AML-193 (cell line): ENCODE measurements around the gene SPATA21.

Source experiments
- DNase-seq, 2 experiments: peaks; one replicate each; lab custom pipeline; 2025; lab: John Stamatoyannopoulos, UW

SPATA21 gene

DNA sequence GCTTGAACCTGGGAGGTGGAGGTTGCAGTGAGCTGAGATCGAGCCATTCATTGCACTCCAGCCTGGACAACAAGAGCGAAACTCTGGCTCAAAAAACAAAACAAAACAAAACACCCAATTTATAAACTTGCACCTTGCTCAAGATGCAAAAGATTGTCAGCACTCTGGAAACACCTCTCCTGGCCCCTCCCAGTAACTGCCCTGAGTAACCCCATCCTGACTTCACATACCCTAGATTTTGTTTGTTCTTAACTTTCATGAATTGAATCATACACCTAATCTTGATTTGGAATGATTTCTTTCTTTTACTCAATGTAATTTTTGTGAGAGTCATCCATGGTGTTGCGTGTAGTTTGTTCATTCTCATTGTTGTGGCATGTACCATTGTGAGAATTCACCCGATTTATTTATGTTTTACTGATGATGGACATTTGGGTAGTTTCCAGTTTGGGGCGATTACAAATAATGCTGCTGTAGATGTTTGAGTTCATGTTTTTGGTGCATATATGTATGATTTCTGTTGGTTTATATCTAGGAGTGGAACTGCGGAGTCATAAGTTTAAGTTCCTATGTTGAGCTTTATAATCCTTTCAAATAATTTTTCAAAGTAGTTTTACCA, 13.7 kb upstream of the SPATA21 start:
- DNase-seq, result no peak

DNA sequence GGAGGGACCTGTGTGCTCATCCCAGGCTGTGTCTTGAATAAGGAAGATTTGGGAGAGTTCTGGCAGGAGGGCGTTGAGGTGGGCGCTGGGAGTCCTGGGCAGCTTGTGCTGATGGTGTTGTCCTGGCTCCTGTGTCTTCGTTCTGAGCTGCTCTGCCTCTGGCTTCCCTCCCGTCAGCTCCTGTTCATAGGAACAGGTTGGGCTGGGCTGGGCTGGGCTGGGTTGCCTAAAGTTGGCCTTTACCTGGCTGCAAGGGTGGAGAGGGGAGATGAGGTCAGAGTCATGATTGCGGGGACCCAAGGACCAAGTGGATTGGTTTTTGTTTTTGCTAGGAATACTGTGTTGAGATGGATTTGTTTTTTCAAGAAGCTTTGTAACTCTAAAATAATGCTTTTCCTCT, 12.4 kb upstream of the SPATA21 start:
- DNase-seq, result no peak

DNA sequence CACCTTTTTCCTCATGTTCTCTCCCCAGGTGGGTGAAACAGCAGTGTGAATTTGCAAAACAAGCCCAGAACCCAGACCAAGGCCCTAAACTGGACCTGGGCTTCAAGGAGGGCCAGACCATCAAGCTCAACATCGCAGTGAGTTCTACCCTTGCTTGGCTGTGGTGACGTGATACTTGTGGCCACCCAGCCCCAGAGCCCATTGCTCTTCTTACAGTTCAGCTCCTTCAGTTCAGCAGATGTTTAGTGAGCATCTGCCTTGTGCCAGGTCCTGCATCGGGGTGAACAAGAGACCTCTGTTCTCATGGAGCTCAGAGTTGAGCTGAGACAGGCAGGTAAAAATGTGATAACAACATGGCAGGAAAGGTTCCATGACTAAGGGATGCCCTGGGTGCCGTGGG, 11.8 kb upstream of the SPATA21 start:
- DNase-seq, result no peak

DNA sequence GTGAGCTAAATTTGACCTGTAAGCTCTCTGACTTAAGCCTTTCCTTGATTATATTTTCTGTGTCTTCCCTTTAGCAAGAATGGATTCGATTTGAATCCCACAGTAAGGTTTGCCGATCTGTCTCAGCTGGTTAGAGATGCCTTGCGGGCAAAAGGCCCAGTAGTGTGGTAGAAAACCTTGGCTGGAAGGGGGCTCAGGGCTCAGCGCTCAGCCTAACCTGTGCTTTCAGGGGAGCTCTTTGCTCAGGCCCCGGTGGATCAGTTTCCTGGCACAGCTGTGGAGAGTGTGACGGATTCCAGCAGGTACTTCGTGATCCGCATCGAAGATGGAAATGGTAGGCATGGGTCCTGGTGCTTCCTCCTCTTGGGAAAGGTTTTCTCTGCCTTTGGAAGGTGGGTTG, 10.4 kb upstream of the SPATA21 start:
- no peak for DNase-seq

DNA sequence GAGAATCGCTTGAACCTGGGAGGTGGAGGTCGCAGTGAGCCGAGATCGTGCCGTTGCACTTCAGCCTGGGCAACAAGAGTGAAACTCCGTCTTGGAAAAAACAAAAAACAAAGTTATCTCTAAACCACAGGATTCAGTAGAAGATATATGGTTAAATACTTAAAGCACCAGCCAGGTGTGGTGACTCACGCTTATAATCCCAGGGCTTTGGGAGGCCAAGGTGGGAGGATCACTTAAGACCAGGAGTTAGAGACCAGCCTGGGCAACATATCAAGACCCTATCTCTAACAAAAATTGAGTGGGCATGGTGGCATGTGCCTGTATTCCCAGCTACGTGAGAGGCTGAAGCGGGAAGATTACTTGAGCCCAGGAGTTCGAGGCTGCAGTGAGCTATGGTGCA, 8.9 kb upstream of the SPATA21 start:
- no peak for DNase-seq

DNA sequence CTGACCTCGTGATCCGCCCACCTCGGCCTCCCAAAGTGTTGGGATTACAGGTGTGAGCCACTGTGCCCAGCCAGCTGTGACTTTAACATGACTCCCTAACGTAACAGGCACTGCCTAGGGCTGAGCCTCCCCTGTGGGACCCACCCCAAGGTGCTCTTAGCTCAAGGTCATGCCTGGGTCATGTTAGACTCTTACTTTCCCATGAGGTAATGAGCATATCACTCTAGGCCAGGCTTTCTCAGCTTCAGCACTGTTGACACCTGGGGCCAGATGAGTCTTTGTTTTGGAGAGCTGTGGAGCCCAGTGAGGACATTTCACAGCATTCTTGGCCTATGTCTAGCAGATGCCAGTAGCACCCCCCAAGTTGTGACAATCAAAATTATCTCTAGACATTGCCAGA, 7.8 kb upstream of the SPATA21 start:
- DNase-seq, result no peak

DNA sequence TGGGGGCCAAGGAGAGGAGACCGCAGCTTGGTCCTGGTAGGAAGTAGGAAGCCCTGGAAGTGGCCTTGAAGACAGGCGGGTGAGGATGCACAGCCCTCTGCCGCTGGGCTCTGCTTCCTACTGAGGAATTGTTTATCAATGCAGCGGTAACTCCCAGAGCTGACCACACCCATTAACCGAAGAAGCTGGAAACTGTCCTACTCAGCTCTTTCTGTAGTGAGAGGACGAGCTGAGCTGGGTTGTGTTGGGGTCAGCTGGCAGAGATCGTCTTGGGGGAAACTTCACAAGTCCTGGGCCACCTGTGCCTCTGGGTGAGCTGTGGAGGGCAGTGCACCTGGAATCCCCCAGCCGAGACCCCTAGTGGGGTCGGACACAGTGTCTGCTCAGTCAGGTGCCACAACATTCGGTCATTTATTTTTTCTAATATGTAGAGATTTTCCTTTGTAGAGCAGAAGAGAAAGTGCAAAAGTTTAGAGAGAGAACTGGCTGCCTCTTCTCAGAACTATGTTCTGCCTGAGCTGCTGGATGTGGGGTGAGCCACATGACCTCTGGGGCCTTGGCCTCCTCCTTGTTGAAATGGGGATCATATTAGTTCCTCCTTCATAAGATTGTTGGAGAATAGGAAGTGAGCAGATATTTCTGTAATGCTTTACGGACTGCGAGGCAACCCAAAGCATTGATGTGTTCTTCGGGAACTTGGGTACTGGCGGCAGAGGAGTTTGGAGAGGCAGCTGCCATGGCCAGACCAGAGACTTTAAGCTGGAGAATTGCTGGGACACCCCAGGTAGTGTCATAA, 6.9 kb upstream of the SPATA21 start:
- no peak for DNase-seq

DNA sequence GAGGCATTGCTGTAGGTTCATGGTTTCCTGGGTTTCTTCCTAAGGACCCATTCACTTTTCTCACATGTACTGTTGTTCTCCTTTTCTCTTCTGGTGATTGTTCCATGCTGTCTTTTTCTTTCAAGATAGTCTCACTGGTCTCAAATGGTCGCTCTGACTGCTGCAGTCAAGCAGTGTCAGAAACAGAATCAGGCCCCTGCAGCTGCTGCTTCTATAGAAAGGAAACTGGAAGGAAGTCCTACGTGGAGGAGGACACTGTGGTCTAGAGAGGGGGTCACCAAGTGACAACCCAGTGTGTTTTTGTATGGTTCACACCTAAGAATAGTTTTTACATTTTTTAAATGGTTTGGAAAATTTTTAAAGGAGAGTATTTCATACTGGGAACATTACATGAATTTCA, 5.7 kb upstream of the SPATA21 start:
- no peak for DNase-seq

DNA sequence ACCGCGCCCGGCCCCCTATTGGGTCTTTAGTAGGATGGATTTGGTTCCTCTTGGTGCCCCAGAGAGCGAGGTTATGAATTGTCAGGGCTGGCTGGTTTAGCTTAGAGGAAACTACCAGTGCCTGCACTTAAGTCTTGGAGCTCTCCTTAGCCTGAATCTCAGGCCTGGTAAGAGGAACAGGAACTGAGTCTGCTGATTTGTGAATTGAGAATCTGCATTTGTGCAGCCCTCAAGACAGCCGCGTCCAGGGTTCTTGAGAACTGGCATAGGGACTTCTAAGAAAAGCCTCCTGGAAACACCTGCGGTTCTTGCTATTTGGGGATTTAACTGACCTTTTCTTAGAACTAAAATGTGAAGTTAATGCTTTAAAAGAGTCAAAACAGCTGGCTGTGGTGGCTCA, 5.0 kb upstream of the SPATA21 start:
- no peak for DNase-seq

DNA sequence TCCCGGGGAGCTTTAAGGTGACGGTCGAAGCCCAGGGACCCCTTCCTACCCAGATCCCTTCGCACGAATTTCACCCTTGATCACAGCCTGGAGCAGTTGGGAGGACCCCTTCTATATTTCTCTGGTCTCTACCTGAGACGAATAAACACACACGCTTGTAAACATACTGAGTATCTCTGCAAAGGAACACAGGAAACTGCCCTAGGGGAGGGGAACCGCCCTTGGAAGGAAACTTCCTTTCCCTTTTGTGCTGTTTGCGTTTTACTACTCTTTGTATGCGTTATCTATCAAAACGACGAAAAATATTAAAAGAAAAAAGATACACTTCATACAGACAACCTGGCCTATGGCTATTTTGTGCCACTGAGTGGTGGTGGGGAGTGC, 4.0 kb upstream of the SPATA21 start:
- no peak for DNase-seq

DNA sequence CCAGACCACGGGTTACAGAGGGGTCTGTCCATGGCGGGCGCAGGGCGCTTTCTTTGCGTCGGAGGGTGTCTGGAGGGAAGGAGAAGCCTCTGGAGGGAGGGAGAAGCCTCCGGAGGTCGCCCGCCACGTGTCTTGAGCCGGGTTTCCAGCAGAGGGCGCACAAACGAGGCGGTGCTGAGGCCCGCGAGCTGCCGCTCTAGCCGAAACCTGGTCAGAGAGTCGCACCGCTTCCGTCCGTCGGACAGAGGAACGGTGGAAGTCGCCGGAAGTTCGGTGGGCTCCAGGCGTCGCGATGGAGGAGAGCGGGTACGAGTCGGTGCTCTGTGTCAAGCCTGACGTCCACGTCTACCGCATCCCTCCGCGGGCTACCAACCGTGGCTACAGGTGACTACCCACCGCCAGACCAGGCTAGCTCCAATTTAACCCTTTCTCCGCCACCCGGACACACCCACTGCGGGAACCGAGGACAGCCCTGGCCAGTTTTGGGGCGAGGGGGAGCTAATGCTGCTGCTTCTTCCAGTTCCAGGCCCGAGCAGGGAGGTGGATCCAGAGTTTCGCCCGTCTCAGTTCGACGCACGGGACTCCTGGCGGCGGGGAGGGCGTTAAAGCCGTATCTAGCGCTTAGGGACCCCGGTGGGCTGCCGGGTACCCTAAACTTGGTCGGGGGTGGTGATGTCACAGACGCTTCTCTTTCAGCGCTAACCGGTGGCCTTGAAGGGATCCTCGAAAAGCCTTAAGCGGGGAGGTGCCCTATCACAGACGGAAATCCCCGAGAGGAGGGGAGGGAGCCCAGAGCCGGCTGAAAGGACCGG, 3.5 kb upstream of the SPATA21 start, which contains the start of gene NECAP2:
TSS of gene NECAP2 (plus strand) at position 255 of the 812 bp plus-strand sequence. CDS start at position 293, 38 bp downstream.
- peak; percentile 88 to 91 for DNase-seq

DNA sequence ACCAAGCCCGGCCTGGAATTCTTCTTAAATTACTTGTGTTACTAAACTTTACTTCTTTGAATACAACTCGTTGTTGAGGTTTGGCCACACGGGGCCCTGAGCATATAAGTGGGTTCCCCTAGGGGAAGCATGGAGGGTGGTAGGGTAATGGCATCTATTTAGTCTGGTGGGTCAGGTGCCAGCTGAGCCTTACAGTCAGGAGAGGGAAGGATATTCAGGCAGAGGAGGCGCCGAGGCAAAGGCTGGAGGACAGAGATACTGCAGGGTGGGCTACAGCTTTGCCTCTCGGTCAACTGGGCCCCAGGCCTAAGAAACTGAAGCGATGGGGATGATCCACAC, 2.9 kb upstream of the SPATA21 start:
- peak in 1 of 2 experiments; percentile 38 for DNase-seq

DNA sequence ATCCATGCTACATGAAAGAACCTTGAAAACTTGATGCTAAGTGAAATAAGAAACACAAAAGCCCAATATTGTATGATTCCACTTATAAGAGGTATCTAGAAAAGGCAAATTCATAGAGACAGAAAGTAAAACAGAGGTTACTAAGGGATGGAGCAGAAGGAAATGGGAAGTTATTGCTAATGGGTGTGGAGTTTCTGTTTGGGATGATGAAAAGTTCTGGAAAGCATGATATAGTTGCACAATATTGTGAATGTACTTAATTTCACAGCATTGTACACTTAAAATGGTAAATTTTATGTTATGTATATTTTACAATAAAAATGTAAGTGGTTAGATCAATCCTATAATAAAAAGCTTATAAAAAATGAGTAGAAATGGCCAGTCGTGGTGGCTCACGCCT, 1.7 kb upstream of the SPATA21 start:
- DNase-seq, result no peak

DNA sequence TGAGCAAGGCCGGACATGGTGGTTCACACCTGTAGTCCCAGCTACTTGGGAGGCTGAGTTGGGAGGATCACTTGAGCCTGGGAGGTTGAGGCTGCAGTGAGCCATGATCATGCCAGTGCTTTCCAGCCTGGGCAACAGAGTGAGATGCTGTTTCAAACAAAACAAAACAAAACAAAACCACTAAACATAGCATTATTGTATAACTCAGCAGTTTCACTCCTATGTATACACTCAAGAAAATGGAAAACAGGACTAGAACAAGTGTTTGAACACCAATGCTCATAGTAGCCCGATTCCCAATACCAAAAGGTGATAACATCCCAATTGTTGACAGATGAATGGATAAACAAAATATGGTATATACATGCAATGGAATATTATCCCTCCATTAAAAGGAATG, 1.3 kb upstream of the SPATA21 start:
- DNase-seq, result no peak

DNA sequence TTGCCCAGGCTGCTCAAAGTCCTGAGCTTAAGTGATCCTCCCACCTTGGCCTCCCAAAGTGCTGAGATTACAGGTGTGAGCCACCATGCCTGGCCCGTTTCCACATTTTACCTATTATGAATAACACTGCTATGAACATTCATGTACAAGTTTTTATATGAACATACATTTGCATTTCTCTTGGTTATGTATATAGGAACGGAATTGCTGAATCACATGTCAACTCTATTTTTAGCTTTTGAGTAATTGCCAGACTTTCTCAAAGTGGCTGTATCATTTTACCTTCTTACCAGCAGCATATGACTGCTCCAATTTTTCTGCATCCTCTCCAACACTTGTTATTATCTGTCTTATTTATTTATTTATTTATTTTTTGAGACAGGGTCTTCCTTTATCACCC, 2.7 kb downstream of the SPATA21 start:
- DNase-seq, result no peak

DNA sequence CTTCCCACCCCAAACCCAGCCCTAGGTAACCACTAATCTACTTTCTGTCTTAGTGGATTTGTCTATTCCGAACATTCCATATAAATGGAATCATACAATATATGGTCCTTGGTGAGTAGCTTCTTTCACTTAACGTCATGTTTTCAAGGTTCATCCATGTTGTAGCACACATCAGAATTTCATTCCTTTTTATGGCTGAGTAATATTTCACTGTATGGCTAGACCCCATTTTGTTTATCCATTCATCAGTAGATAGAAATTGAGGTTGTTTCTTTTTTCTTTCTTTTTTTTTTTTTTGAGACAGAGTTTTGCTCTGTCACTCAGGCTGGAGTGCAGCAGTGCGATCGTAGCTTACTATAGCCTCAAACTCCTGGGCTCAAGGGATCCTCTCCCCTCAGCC, 3.2 kb downstream of the SPATA21 start:
- no peak for DNase-seq

DNA sequence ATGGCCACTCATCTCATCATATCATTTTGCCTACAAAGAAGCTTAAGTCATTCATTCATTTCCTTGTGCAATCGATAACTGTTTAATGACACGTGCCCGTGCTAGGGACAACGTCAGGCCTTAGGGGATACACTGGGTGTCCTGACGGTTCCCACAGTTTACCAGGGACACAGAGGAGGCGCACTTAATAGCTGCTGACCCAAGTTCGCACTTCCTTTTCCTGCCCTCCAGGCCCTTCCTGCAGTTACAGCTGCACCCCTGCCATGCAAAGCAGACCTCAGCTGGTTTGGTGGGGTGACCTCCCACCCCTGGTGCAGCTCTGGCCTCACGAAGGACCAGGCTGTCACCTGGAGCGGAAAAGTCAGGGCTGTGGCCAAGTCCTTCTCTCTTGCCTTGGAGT, 4.2 kb downstream of the SPATA21 start:
- DNase-seq, result no peak

DNA sequence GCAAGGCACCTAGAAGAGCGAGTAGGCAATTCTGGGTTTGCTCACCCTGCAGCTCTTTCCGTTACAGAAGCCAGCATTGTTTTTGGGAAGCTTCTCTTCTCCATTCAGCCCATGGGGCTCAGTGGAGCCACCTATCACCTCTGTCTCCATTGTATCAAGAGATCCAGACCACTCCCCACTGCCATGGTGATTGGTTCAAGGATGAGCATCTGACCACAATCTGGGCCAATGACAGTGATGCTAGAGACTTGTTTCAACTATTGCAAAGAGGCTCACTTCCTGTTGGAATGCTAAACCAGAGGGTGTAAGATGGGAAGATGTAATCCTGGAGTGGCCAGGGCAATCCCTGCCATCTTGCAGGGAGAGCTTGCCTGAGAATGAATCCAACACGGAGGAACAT, 6.6 kb downstream of the SPATA21 start:
- DNase-seq, result no peak

DNA sequence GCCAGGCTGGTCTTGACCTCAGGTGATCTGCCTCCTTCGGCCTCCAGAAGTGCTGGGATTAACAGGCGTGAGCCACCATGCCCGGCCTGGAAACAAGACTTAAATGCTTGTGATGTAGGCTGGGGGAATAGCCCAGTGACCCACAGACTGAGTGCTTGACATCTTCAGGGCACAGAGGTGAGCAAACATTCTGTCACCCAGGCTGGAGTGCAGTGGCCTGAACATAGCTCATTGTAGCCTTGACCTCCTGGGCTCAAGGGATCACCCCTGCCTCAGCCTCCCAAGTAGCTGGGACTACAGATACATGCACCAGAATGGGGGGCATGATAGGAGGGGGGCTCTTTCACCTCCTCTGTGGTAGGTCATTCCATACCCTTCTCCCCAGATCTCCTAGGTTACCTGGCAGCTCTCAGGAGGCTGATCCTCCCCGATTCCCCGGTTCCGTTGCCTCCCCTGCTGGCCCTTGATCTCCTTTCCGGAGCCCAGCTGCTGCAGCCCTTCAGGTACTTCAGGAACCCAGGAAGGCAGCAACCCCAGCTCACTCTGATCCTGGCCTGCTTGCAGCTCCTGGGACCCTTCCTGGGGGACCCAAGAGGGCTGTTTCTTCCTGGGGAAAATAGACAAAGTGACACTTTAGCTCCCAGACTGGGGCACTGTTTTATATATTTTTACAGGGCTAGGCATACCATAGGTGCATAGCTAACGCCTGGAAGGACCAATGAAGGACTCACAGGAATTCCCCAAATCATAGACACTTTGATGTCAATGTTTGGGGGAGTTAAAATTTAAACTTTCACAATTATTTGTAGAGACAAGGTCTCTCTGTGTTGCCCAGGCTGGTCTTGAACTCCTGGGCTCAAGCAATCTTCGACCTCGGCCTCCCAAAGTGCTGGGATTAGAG, 11.8 kb downstream of the SPATA21 start:
- DNase-seq, result no peak

DNA sequence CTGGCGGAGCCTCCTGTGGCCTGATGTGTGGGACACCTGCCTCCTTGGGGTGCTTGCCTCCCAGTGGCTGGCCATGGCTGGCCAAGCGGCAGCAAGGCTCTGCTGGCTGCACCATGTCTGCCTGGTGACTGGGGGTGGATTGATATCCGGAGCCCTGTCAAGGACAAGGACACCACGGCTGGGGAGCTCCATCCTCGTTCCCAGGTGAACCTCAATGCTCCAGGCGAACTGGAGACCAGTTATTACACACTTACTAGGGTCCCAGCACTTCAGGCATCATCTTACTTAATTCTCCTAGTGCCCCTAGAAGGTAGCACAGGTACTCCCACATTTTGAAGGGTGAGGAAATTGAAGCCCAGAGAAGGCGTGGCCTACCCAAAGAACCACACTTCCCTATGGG, 15.2 kb downstream of the SPATA21 start:
- DNase-seq, result no peak

DNA sequence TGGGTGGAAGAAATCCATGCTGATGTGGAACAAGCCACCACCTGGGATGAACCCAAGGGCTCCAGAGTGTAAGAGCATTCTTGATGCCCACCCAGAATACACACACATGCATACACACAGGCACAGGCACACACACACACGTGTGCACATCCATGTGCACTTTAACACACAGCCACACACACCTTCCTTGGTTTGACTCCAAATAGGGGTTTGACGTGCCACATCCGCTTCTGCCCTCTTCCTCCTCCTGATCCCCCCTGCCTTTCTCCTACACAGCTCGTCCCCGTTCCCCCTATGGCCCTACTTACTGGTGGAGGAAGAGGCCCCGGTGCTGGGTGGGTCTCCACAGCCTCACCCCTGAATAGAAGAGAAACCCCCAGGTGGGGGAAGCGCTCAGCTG, 16.0 kb downstream of the SPATA21 start:
- DNase-seq, result no peak
